ENCODE results near the gene CACNB2.

DNA sequence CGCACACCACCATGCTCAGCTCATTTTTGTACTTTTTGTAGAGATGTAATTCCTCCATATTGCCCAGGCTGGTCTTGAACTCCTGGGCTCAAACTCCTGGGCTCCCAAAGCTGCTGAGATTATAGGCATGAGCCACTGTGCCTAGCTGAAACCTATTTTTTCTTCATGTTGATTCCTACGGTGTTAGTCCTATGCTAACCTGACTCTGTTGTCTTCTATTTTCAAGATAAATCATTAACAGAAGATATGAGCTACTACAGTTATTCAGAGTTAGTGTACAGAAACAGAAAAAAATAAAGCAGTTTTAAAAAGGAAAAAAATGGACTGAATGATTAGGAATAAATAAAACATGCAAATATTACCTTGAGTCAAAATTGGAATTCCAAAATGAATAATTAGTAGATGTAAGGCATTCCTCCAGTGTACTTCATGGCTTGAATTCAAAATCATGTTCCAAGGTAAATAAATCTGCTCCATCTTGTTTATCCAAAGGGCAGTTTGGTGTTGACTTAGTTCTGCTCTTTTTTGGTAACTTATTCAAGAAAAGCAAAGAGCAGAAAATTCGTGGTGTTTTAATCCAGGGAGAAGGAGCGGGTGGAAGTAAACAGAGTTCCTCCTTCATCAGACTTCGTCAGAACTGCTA lies 185.8 kb downstream of the CACNB2 start:
- TF ChIP-seq, protein P1, sequence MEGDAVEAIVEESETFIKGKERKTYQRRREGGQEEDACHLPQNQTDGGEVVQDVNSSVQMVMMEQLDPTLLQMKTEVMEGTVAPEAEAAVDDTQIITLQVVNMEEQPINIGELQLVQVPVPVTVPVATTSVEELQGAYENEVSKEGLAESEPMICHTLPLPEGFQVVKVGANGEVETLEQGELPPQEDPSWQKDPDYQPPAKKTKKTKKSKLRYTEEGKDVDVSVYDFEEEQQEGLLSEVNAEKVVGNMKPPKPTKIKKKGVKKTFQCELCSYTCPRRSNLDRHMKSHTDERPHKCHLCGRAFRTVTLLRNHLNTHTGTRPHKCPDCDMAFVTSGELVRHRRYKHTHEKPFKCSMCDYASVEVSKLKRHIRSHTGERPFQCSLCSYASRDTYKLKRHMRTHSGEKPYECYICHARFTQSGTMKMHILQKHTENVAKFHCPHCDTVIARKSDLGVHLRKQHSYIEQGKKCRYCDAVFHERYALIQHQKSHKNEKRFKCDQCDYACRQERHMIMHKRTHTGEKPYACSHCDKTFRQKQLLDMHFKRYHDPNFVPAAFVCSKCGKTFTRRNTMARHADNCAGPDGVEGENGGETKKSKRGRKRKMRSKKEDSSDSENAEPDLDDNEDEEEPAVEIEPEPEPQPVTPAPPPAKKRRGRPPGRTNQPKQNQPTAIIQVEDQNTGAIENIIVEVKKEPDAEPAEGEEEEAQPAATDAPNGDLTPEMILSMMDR (IDR thresholded peaks at IDR 0.05) = no peak
- TF ChIP-seq POLR2A (IDR thresholded peaks at IDR 0.05; ENCODE audit: low read depth) (no peak), POLR2AphosphoS5 (IDR thresholded peaks at IDR 0.05) (no peak)

Measured in esophagus muscularis mucosa (tissue), 3 donors.